ENCODE data around the gene AOAH.

AOAH gene

GRCh38 chr7:36621396-36621795 is 102.9 kb downstream of the AOAH start:
- Histone ChIP-seq H3K9me2 (replicated peaks; ENCODE audit: control insufficient read depth, low read length) (no peaks in the 10 kb centered on the region), H4K20me1 (ENCODE audit: control insufficient read depth, insufficient read depth, low read depth, low read length) (no peaks in the 10 kb centered on the region), H3K4me2 (ENCODE audit: low read length) (no peak overlapping the region), H3K79me2 (ENCODE audit: control insufficient read depth, low read length) (no peaks in the 10 kb centered on the region), H3K36me3 (ENCODE audit: control insufficient read depth, low read length) (no peaks in the 10 kb centered on the region), H3F3A (ENCODE audit: control insufficient read depth, insufficient read depth) (no peaks in the 10 kb centered on the region), H3K9me3 (ENCODE audit: control insufficient read depth, insufficient read depth, low read length) (no peaks in the 10 kb centered on the region), H3K27me3 (ENCODE audit: control insufficient read depth, low read length) (0 out of 2 replicates have a peak, but pooled peaks cover 5% of the 10 kb centered on the region), H3K27ac (ENCODE audit: low read depth, low read length) (no peak overlapping the region), H3K4me3 (ENCODE audit: low read length) (no peak overlapping the region), H3K4me1 (ENCODE audit: control insufficient read depth, low read length) (no peaks in the 10 kb centered on the region)
- no peak for TF ChIP-seq CTCF (IDR thresholded peaks at IDR 0.05; ENCODE audit: low read depth, low read length, poor library complexity, severe bottlenecking)
- no peak for TF ChIP-seq EZH2phosphoT487 (IDR thresholded peaks at IDR 0.05; ENCODE audit: borderline replicate concordance, low read length)

GRCh38 chr7:36620166-36620708 is 104.1 kb downstream of the AOAH start:
- H4K20me1 ChIP-seq (ENCODE audit: control insufficient read depth, insufficient read depth, low read depth, low read length), result no peaks in the 10 kb centered on the region
- H3K4me1 ChIP-seq (ENCODE audit: control insufficient read depth, low read length), result no peaks in the 10 kb centered on the region
- H3K27me3 ChIP-seq (ENCODE audit: control insufficient read depth, low read length), result no peaks in the 10 kb centered on the region
- H3K4me3 ChIP-seq (ENCODE audit: low read length), result no peak overlapping the region
- TF ChIP-seq EZH2phosphoT487 (IDR thresholded peaks at IDR 0.05; ENCODE audit: borderline replicate concordance, low read length), result no peak
- TF ChIP-seq CTCF (IDR thresholded peaks at IDR 0.05; ENCODE audit: low read depth, low read length, poor library complexity, severe bottlenecking), result no peak
- H3K79me2 ChIP-seq (ENCODE audit: control insufficient read depth, low read length), result no peaks in the 10 kb centered on the region
- no peaks in the 10 kb centered on the region for H3K9me2 ChIP-seq (replicated peaks; ENCODE audit: control insufficient read depth, low read length)
- H3F3A ChIP-seq (ENCODE audit: control insufficient read depth, insufficient read depth), result no peaks in the 10 kb centered on the region
- no peaks in the 10 kb centered on the region for H3K36me3 ChIP-seq (ENCODE audit: control insufficient read depth, low read length)
- H3K27ac ChIP-seq (ENCODE audit: low read depth, low read length), result no peak overlapping the region
- no peak overlapping the region for H3K4me2 ChIP-seq (ENCODE audit: low read length)
- no peaks in the 10 kb centered on the region for H3K9me3 ChIP-seq (ENCODE audit: control insufficient read depth, insufficient read depth, low read length)

GRCh38 chr7:36617408-36617807 is 106.9 kb downstream of the AOAH start:
- H3K9me3 ChIP-seq (ENCODE audit: control insufficient read depth, insufficient read depth, low read length), result no peaks in the 10 kb centered on the region
- no peaks in the 10 kb centered on the region for H3K36me3 ChIP-seq (ENCODE audit: control insufficient read depth, low read length)
- H3K4me2 ChIP-seq (ENCODE audit: low read length), result no peak overlapping the region
- H3K27ac ChIP-seq (ENCODE audit: low read depth, low read length), result no peak overlapping the region
- H3K4me1 ChIP-seq (ENCODE audit: control insufficient read depth, low read length), result no peaks in the 10 kb centered on the region
- H3K9me2 ChIP-seq (replicated peaks; ENCODE audit: control insufficient read depth, low read length), result no peaks in the 10 kb centered on the region
- no peak overlapping the region for H3K4me3 ChIP-seq (ENCODE audit: low read length)
- no peaks in the 10 kb centered on the region for H3K79me2 ChIP-seq (ENCODE audit: control insufficient read depth, low read length)
- H3F3A ChIP-seq (ENCODE audit: control insufficient read depth, insufficient read depth), result no peaks in the 10 kb centered on the region
- H3K27me3 ChIP-seq (ENCODE audit: control insufficient read depth, low read length), result no peaks in the 10 kb centered on the region
- no peaks in the 10 kb centered on the region for H4K20me1 ChIP-seq (ENCODE audit: control insufficient read depth, insufficient read depth, low read depth, low read length)
- TF ChIP-seq CTCF (IDR thresholded peaks at IDR 0.05; ENCODE audit: low read depth, low read length, poor library complexity, severe bottlenecking) (no peak), EZH2phosphoT487 (IDR thresholded peaks at IDR 0.05; ENCODE audit: borderline replicate concordance, low read length) (no peak)

All from DOHH2 (cell line).